ENCODE results near the gene ZIC4.

- TF ChIP-seq CTCF (IDR thresholded peaks at IDR 0.05; ENCODE audit: poor library complexity) (no peak), EZH2 (IDR thresholded peaks at IDR 0.05; ENCODE audit: borderline replicate concordance) (peak; percentile 92)
Measured at GRCh38 chr3:147356909-147357900, 49.1 kb downstream of the ZIC4 start.
